ENCODE measurements around the gene USP34.

GRCh38 chr2:61291851-61292575 lies 178.9 kb downstream of the USP34 start:
- TF ChIP-seq CTCF (IDR thresholded peaks at IDR 0.05 in 2 of 3, conservative IDR thresholded peaks at IDR 0.05 in 1 of 3; ENCODE audit: borderline replicate concordance in 1 of 3, insufficient read depth in 1 of 3, low read depth in 2 of 3, low read length in 2 of 3): no peak
- TF ChIP-seq FOSL1 (IDR thresholded peaks at IDR 0.05; ENCODE audit: low read depth): no peak
- TF ChIP-seq POLR2A (IDR thresholded peaks at IDR 0.05; ENCODE audit: borderline replicate concordance, extremely low read depth, insufficient read depth, insufficient read length): no peak
- TF ChIP-seq CEBPB (IDR thresholded peaks at IDR 0.05; ENCODE audit: low read depth): no peak
- no peak for TF ChIP-seq EZH2 (IDR thresholded peaks at IDR 0.05)

Data from HCT116 (cell line).